Measurements from ENCODE around the gene SATB2.

- TF ChIP-seq, protein P1, sequence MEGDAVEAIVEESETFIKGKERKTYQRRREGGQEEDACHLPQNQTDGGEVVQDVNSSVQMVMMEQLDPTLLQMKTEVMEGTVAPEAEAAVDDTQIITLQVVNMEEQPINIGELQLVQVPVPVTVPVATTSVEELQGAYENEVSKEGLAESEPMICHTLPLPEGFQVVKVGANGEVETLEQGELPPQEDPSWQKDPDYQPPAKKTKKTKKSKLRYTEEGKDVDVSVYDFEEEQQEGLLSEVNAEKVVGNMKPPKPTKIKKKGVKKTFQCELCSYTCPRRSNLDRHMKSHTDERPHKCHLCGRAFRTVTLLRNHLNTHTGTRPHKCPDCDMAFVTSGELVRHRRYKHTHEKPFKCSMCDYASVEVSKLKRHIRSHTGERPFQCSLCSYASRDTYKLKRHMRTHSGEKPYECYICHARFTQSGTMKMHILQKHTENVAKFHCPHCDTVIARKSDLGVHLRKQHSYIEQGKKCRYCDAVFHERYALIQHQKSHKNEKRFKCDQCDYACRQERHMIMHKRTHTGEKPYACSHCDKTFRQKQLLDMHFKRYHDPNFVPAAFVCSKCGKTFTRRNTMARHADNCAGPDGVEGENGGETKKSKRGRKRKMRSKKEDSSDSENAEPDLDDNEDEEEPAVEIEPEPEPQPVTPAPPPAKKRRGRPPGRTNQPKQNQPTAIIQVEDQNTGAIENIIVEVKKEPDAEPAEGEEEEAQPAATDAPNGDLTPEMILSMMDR (conservative IDR thresholded peaks at IDR 0.05) = no peak
- no peak for TF ChIP-seq ZFX (IDR thresholded peaks at IDR 0.05)
These were observed 87.5 kb downstream of the SATB2 start for GRCh38 chr2:199370150-199370780.

Data from C4-2B (cell line).